Mononuclear cell (primary cell): Measurements from ENCODE around the gene SRPK2. TPM values are rescaled to one million over a fixed set of nuclear protein-coding genes. Genes with fewer than 3 reads are reported as not detected.

Experiments
- H3K27me3 ChIP-seq: 2 replicates; pipeline ENCODE4 v1.6.0; 2011; ENCODE audit warnings: low read length, control low read depth; ENCODE audit not compliant: insufficient read depth
- H3K4me1 ChIP-seq: 2 replicates; pipeline ENCODE4 v1.5.1; 2011; ENCODE audit warnings: mild to moderate bottlenecking, low read length, control low read depth; ENCODE audit not compliant: insufficient read depth
- H3K4me3 ChIP-seq: 2 replicates; pipeline ENCODE4 v1.5.1; 2011; ENCODE audit warnings: mild to moderate bottlenecking, low read length, moderate library complexity
- H3K9me3 ChIP-seq: 2 replicates; pipeline ENCODE4 v1.5.1; 2011; ENCODE audit warnings: low read depth, mild to moderate bottlenecking, control low read depth, low read length
- total RNA-seq: library from RNA; depleted of rRNA; stranded (reverse); fragments of >200 nt; gene quantifications from one replicate; pipeline ENCODE4 v1.2.3, GENCODE V29; 2012

SRPK2 gene
- total RNA-seq, 1 donor: 41.9 TPM

GRCh38 chr7:105178177-105178576, 210.5 kb downstream of the SRPK2 start:
- no peaks in the 10 kb centered on the region for H3K9me3 ChIP-seq
- no peaks in the 10 kb centered on the region for H3K27me3 ChIP-seq
- H3K4me1 ChIP-seq: no peaks in the 10 kb centered on the region
- H3K4me3 ChIP-seq: no peak overlapping the region

GRCh38 chr7:105177026-105177425, 211.7 kb downstream of the SRPK2 start:
- Histone ChIP-seq H3K27me3 (no peaks in the 10 kb centered on the region), H3K4me1 (no peaks in the 10 kb centered on the region), H3K4me3 (no peak overlapping the region), H3K9me3 (no peaks in the 10 kb centered on the region)

GRCh38 chr7:105173586-105173985, 215.1 kb downstream of the SRPK2 start:
- Histone ChIP-seq H3K4me3 (no peak overlapping the region), H3K4me1 (no peaks in the 10 kb centered on the region), H3K27me3 (no peaks in the 10 kb centered on the region), H3K9me3 (no peaks in the 10 kb centered on the region)

- Histone ChIP-seq H3K27me3 (no peaks in the 10 kb centered on the region), H3K4me3 (no peak overlapping the region), H3K9me3 (no peaks in the 10 kb centered on the region), H3K4me1 (no peaks in the 10 kb centered on the region)
Observed at GRCh38 chr7:105164751-105165150, 224.0 kb downstream of the SRPK2 start.

- no peaks in the 10 kb centered on the region for H3K4me1 ChIP-seq
- H3K9me3 ChIP-seq: no peaks in the 10 kb centered on the region
- no peak overlapping the region for H3K4me3 ChIP-seq
- no peaks in the 10 kb centered on the region for H3K27me3 ChIP-seq
Observed at GRCh38 chr7:105163718-105164117, 225.0 kb downstream of the SRPK2 start.

- no peak overlapping the region for H3K4me3 ChIP-seq
- no peaks in the 10 kb centered on the region for H3K27me3 ChIP-seq
- H3K4me1 ChIP-seq: no peaks in the 10 kb centered on the region
- no peaks in the 10 kb centered on the region for H3K9me3 ChIP-seq
Observed at GRCh38 chr7:105161366-105161765, 227.4 kb downstream of the SRPK2 start.

- no peaks in the 10 kb centered on the region for H3K9me3 ChIP-seq
- H3K27me3 ChIP-seq: no peaks in the 10 kb centered on the region
- no peak overlapping the region for H3K4me3 ChIP-seq
- H3K4me1 ChIP-seq: no peaks in the 10 kb centered on the region
Observed at GRCh38 chr7:105157278-105157677, 231.4 kb downstream of the SRPK2 start.

- Histone ChIP-seq H3K9me3 (no peaks in the 10 kb centered on the region), H3K4me1 (no peaks in the 10 kb centered on the region), H3K4me3 (no peak overlapping the region), H3K27me3 (no peaks in the 10 kb centered on the region)
Observed at GRCh38 chr7:105156731-105157130, 232.0 kb downstream of the SRPK2 start.

- H3K4me1 ChIP-seq: no peaks in the 10 kb centered on the region
- H3K4me3 ChIP-seq: no peak overlapping the region
- H3K27me3 ChIP-seq: no peaks in the 10 kb centered on the region
- no peaks in the 10 kb centered on the region for H3K9me3 ChIP-seq
Observed at GRCh38 chr7:105154084-105154483, 234.6 kb downstream of the SRPK2 start.

- Histone ChIP-seq H3K9me3 (no peaks in the 10 kb centered on the region), H3K27me3 (no peaks in the 10 kb centered on the region)
Observed at GRCh38 chr7:105153531-105153930, 235.2 kb downstream of the SRPK2 start.

GRCh38 chr7:105151152-105151551, 237.6 kb downstream of the SRPK2 start:
- no peak overlapping the region for H3K4me3 ChIP-seq
- H3K9me3 ChIP-seq: no peaks in the 10 kb centered on the region
- no peaks in the 10 kb centered on the region for H3K27me3 ChIP-seq
- no peaks in the 10 kb centered on the region for H3K4me1 ChIP-seq

More at GRCh38 chr7:105153531-105153930, 235.2 kb downstream of the SRPK2 start:
- Histone ChIP-seq H3K4me1 (no peaks in the 10 kb centered on the region), H3K4me3 (no peak overlapping the region)

- H3K27me3 ChIP-seq: no peaks in the 10 kb centered on the region
- H3K4me1 ChIP-seq: no peaks in the 10 kb centered on the region
- no peak overlapping the region for H3K4me3 ChIP-seq
- no peaks in the 10 kb centered on the region for H3K9me3 ChIP-seq
Observed at GRCh38 chr7:105149827-105150226, 238.9 kb downstream of the SRPK2 start.

GRCh38 chr7:105141068-105141467, 247.7 kb downstream of the SRPK2 start:
- H3K4me3 ChIP-seq: no peak overlapping the region

GRCh38 chr7:105139381-105139780, 249.3 kb downstream of the SRPK2 start:
- no peaks in the 10 kb centered on the region for H3K9me3 ChIP-seq
- no peaks in the 10 kb centered on the region for H3K27me3 ChIP-seq
- H3K4me1 ChIP-seq: no peaks in the 10 kb centered on the region
- H3K4me3 ChIP-seq: no peak overlapping the region

More at GRCh38 chr7:105141068-105141467, 247.7 kb downstream of the SRPK2 start:
- Histone ChIP-seq H3K4me1 (no peaks in the 10 kb centered on the region), H3K27me3 (no peaks in the 10 kb centered on the region), H3K9me3 (no peaks in the 10 kb centered on the region)

GRCh38 chr7:105137898-105138297, 250.8 kb downstream of the SRPK2 start:
- Histone ChIP-seq H3K9me3 (no peaks in the 10 kb centered on the region), H3K4me3 (no peak overlapping the region), H3K27me3 (no peaks in the 10 kb centered on the region), H3K4me1 (no peaks in the 10 kb centered on the region)

GRCh38 chr7:105136221-105136620, 252.5 kb downstream of the SRPK2 start:
- H3K9me3 ChIP-seq: no peaks in the 10 kb centered on the region
- H3K4me3 ChIP-seq: no peak overlapping the region
- H3K27me3 ChIP-seq: no peaks in the 10 kb centered on the region
- no peaks in the 10 kb centered on the region for H3K4me1 ChIP-seq
